Measurements from ENCODE around the gene ASTN2. TPM values are rescaled to one million over a fixed set of nuclear protein-coding genes. Genes with fewer than 3 reads are reported as not detected.

ASTN2 gene
- total RNA-seq, 1 donor from 2014 or later = 2.3 TPM

- H3K27me3 ChIP-seq = no peaks in the 10 kb centered on the region
- peaks cover 0 to 2% of the 10 kb centered on the region in 2 donors for H3K4me1 ChIP-seq
- TF ChIP-seq CTCF (IDR thresholded peaks at IDR 0.05) = no peak
- no peak overlapping the region for H3K4me3 ChIP-seq
- H3K27ac ChIP-seq = no peak overlapping the region
- no peaks in the 10 kb centered on the region for H3K9me3 ChIP-seq
- no peak for DNase-seq (ENCODE audit: low spot score in 2 of 2)
- intact Hi-C loops (cut with DNase I) = no loop called here
- no peaks in the 10 kb centered on the region for H3K36me3 ChIP-seq
Measured at GRCh38 chr9:116656501-116656971, 758.3 kb downstream of the ASTN2 start.

GRCh38 chr9:116654059-116654355 is 760.9 kb downstream of the ASTN2 start:
- Histone ChIP-seq H3K36me3 (no peaks in the 10 kb centered on the region), H3K4me3 (no peak overlapping the region), H3K9me3 (no peaks in the 10 kb centered on the region), H3K27ac (no peak overlapping the region), H3K27me3 (no peaks in the 10 kb centered on the region), H3K4me1 (peaks cover 0 to 2% of the 10 kb centered on the region in 2 donors)
- intact Hi-C loops (cut with DNase I) = no loop called here
- TF ChIP-seq CTCF (IDR thresholded peaks at IDR 0.05) = no peak
- no peak for DNase-seq (ENCODE audit: low spot score in 2 of 2)

GRCh38 chr9:116653348-116654058 is 761.4 kb downstream of the ASTN2 start:
- Histone ChIP-seq H3K4me3 (no peak overlapping the region), H3K36me3 (no peaks in the 10 kb centered on the region), H3K27me3 (no peaks in the 10 kb centered on the region), H3K4me1 (peaks cover 0 to 2% of the 10 kb centered on the region in 2 donors), H3K9me3 (no peaks in the 10 kb centered on the region), H3K27ac (no peak overlapping the region)
- no peak for DNase-seq (ENCODE audit: low spot score in 2 of 2)
- TF ChIP-seq CTCF (IDR thresholded peaks at IDR 0.05) = no peak
- intact Hi-C loops (cut with DNase I) = no loop called here

- H3K9me3 ChIP-seq = no peaks in the 10 kb centered on the region
- no peak overlapping the region for H3K27ac ChIP-seq
- no peak overlapping the region for H3K4me3 ChIP-seq
- H3K27me3 ChIP-seq = no peaks in the 10 kb centered on the region
- DNase-seq (ENCODE audit: low spot score in 2 of 2) = peak in 1 of 2 donors; percentile 64
- no peaks in the 10 kb centered on the region for H3K36me3 ChIP-seq
- intact Hi-C loops (cut with DNase I) = no loop called here
- TF ChIP-seq CTCF (IDR thresholded peaks at IDR 0.05) = no peak
- no peaks in the 10 kb centered on the region for H3K4me1 ChIP-seq
Measured at GRCh38 chr9:116647515-116647809, 767.4 kb downstream of the ASTN2 start.

- intact Hi-C loops (cut with DNase I) = no loop called here
- H3K27ac ChIP-seq = no peak overlapping the region
- H3K27me3 ChIP-seq = no peaks in the 10 kb centered on the region
Measured at GRCh38 chr9:116646661-116647514, 768.0 kb downstream of the ASTN2 start.

More at GRCh38 chr9:116646661-116647514, 768.0 kb downstream of the ASTN2 start:
- Histone ChIP-seq H3K36me3 (no peaks in the 10 kb centered on the region), H3K4me1 (no peaks in the 10 kb centered on the region), H3K9me3 (no peaks in the 10 kb centered on the region), H3K4me3 (no peak overlapping the region)
- DNase-seq (ENCODE audit: low spot score in 2 of 2) = no peak
- TF ChIP-seq CTCF (IDR thresholded peaks at IDR 0.05) = peak in 2 of 3 experiments; percentile 33 to 60

Measured in ascending aorta (tissue), 2 donors.